Trophoblast cell (in vitro differentiated cells and primary cell): ENCODE measurements around the gene CNIH3.

Experiments
- DNase-seq, 2 donors: peaks; one replicate each; pipeline ENCODE4 v3.0.0-alpha.2; 2016
- H2AFZ ChIP-seq: 2 replicates; pipeline ENCODE4 v1.6.1; 2013; ENCODE audit warnings: low read length, moderate library complexity, mild to moderate bottlenecking; ENCODE audit not compliant: insufficient read depth, poor library complexity
- H2AK5ac ChIP-seq: 2 replicates; pipeline ENCODE4 v1.6.1; 2013; ENCODE audit warnings: mild to moderate bottlenecking, low read length
- H2BK120ac ChIP-seq: 2 replicates; pipeline ENCODE4 v1.6.1; 2013; ENCODE audit warnings: low read length, mild to moderate bottlenecking, moderate library complexity; ENCODE audit not compliant: insufficient read depth, poor library complexity
- H2BK12ac ChIP-seq: 2 replicates; pipeline ENCODE4 v1.6.1; 2013; ENCODE audit warnings: mild to moderate bottlenecking, low read length, moderate library complexity
- H2BK5ac ChIP-seq: 2 replicates; pipeline ENCODE4 v1.6.1; 2013; ENCODE audit warnings: low read length, low read depth, moderate library complexity, mild to moderate bottlenecking; ENCODE audit not compliant: poor library complexity
- H3K14ac ChIP-seq: 2 replicates; pipeline ENCODE4 v1.6.1; 2013; ENCODE audit warnings: mild to moderate bottlenecking, low read length
- H3K18ac ChIP-seq: 2 replicates; pipeline ENCODE4 v1.6.1; 2013; ENCODE audit warnings: mild to moderate bottlenecking, low read length
- H3K23ac ChIP-seq: 2 replicates; pipeline ENCODE4 v1.6.1; 2013; ENCODE audit warnings: low read length
- H3K27ac ChIP-seq: 2 replicates; pipeline ENCODE4 v1.5.1; 2013; ENCODE audit warnings: low read depth, mild to moderate bottlenecking, inconsistent platforms, low read length, moderate library complexity
- H3K27me3 ChIP-seq: 2 replicates; pipeline ENCODE4 v1.6.1; 2013; ENCODE audit warnings: inconsistent platforms, mild to moderate bottlenecking, low read length, moderate library complexity; ENCODE audit not compliant: insufficient read depth
- H3K36me3 ChIP-seq, 2 experiments: 1 replicate in 1 of 2; 2 replicates in 1 of 2; pipeline ENCODE4 v1.6.1; 2013; ENCODE audit warnings: low read length in 2 of 2, mild to moderate bottlenecking in 2 of 2, moderate library complexity in 1 of 2; ENCODE audit not compliant: insufficient read depth in 2 of 2, control insufficient read depth in 1 of 2
- H3K4ac ChIP-seq: 2 replicates; pipeline ENCODE4 v1.6.1; 2013; ENCODE audit warnings: low read depth, mild to moderate bottlenecking, low read length, moderate library complexity
- H3K4me1 ChIP-seq, 2 experiments: 1 replicate in 1 of 2; 2 replicates in 1 of 2; pipeline ENCODE4 v1.6.1; 2013; ENCODE audit warnings: low read length in 2 of 2, mild to moderate bottlenecking in 2 of 2, moderate library complexity in 1 of 2; ENCODE audit not compliant: insufficient read depth in 2 of 2, control insufficient read depth in 1 of 2
- H3K4me2 ChIP-seq: 2 replicates; pipeline ENCODE4 v1.6.1; 2013; ENCODE audit warnings: inconsistent platforms, mild to moderate bottlenecking, low read length, moderate library complexity
- H3K4me3 ChIP-seq: 2 replicates; pipeline ENCODE4 v1.5.1; 2013; ENCODE audit warnings: mild to moderate bottlenecking, low read depth, low read length, inconsistent platforms
- H3K79me1 ChIP-seq: one replicate; pipeline ENCODE4 v1.6.1; 2013; ENCODE audit warnings: low read length
- H3K79me2 ChIP-seq: 2 replicates; pipeline ENCODE4 v1.6.1; 2013; ENCODE audit warnings: low read length, mild to moderate bottlenecking; ENCODE audit not compliant: control insufficient read depth, insufficient read depth, poor library complexity
- H3K9ac ChIP-seq: 2 replicates; pipeline ENCODE4 v1.6.1; 2013; ENCODE audit warnings: mild to moderate bottlenecking, low read length
- H3K9me3 ChIP-seq: 2 replicates; pipeline ENCODE4 v1.6.1; 2013; ENCODE audit warnings: low read depth, mild to moderate bottlenecking, control low read depth, inconsistent platforms, low read length; ENCODE audit not compliant: insufficient read depth
- H4K12ac ChIP-seq: 2 replicates; pipeline ENCODE4 v1.6.1; 2013; ENCODE audit warnings: low read depth, mild to moderate bottlenecking, low read length, moderate library complexity
- H4K8ac ChIP-seq: 2 replicates; pipeline ENCODE4 v1.6.1; 2013; ENCODE audit warnings: low read depth, mild to moderate bottlenecking, low read length, moderate library complexity
- H4K91ac ChIP-seq: one replicate; pipeline ENCODE4 v1.6.1; 2013; ENCODE audit warnings: low read depth, mild to moderate bottlenecking, low read length, moderate library complexity
- WGBS: extraction: QIAGEN DNeasy Blood & Tissue Kit; methylation state at CpG from one replicate; pipeline ENCODE4 v1.1.7; 2013; ENCODE audit warnings: missing lambda C conversion rate; ENCODE audit not compliant: insufficient read length, insufficient coverage; ENCODE audit errors: extremely low coverage; 5-methylcytosine and 5-hydroxymethylcytosine counted together

Gene CNIH3

GRCh38 chr1:224591326-224591725 is 24.8 kb upstream of the CNIH3 start:
- Histone ChIP-seq H4K12ac (no peak overlapping the region), H3K4me2 (no peak overlapping the region), H3K79me2 (no peaks in the 10 kb centered on the region), H3K9me3 (no peaks in the 10 kb centered on the region), H4K91ac (no peak overlapping the region), H3K27me3 (no peaks in the 10 kb centered on the region), H3K4me1 (no peaks in the 10 kb centered on the region), H3K14ac (no peak overlapping the region), H3K79me1 (no peaks in the 10 kb centered on the region), H3K9ac (no peak overlapping the region), H3K27ac (no peak overlapping the region), H4K8ac (no peak overlapping the region), H3K4ac (no peak overlapping the region), H2AK5ac (no peak overlapping the region), H3K36me3 (no peaks in the 10 kb centered on the region), H3K23ac (no peak overlapping the region), H2BK5ac (no peak overlapping the region), H2BK120ac (no peak overlapping the region), H2BK12ac (no peak overlapping the region), H2AFZ (no peak overlapping the region), H3K18ac (no peak overlapping the region), H3K4me3 (no peak overlapping the region)
- DNase-seq: no peak
- WGBS: no CpG with 5 or more reads among the region's 1 CpG

GRCh38 chr1:224592636-224593582 is 23.2 kb upstream of the CNIH3 start:
- no peaks in the 10 kb centered on the region for H3K27me3 ChIP-seq
- H4K12ac ChIP-seq: no peak overlapping the region
- no CpG with 5 or more reads among the region's 6 CpGs for WGBS
- no peak overlapping the region for H3K23ac ChIP-seq
- H2BK12ac ChIP-seq: no peak overlapping the region
- no peaks in the 10 kb centered on the region for H3K9me3 ChIP-seq
- no peaks in the 10 kb centered on the region for H3K36me3 ChIP-seq
- H3K9ac ChIP-seq: no peak overlapping the region
- H3K4me2 ChIP-seq: no peak overlapping the region
- no peak overlapping the region for H3K27ac ChIP-seq
- no peak overlapping the region for H2BK5ac ChIP-seq
- no peak overlapping the region for H4K91ac ChIP-seq
- H4K8ac ChIP-seq: no peak overlapping the region
- H2BK120ac ChIP-seq: no peak overlapping the region
- no peak for DNase-seq
- no peak overlapping the region for H3K4ac ChIP-seq
- no peak overlapping the region for H2AFZ ChIP-seq
- no peaks in the 10 kb centered on the region for H3K4me1 ChIP-seq
- H3K14ac ChIP-seq: no peak overlapping the region
- H3K4me3 ChIP-seq: no peak overlapping the region
- H3K18ac ChIP-seq: no peak overlapping the region
- no peaks in the 10 kb centered on the region for H3K79me1 ChIP-seq
- H2AK5ac ChIP-seq: no peak overlapping the region
- H3K79me2 ChIP-seq: no peaks in the 10 kb centered on the region

DNA sequence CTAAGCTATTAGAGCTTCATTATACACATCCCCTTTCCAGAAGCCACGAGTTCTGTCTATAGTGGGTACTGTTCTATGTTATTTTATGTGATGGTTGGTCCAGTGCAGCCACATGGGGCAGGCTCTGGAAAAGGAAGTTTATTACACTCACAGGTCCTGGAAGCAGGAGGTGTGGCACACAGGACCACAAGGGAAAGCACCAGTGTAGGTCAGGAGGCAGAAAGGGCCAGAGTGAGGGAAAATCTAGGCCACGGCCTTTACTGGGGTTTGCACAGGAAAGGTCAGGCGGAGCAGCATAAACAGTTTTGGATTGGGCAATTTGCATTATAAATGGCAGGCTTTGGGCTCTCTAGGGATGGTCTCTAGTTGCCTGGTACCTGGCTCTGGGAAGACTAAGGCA is 21.8 kb upstream of the CNIH3 start:
- H3K4ac ChIP-seq: no peak overlapping the region
- no peaks in the 10 kb centered on the region for H3K79me2 ChIP-seq
- H3K14ac ChIP-seq: no peak overlapping the region
- H2BK120ac ChIP-seq: no peak overlapping the region
- no CpG with 5 or more reads among the region's 3 CpGs for WGBS
- no peak overlapping the region for H3K23ac ChIP-seq
- no peak overlapping the region for H3K9ac ChIP-seq
- no peaks in the 10 kb centered on the region for H3K36me3 ChIP-seq
- H4K8ac ChIP-seq: no peak overlapping the region
- no peak overlapping the region for H2BK12ac ChIP-seq
- no peak overlapping the region for H2AK5ac ChIP-seq
- H4K91ac ChIP-seq: no peak overlapping the region
- no peak for DNase-seq
- H2BK5ac ChIP-seq: no peak overlapping the region
- no peaks in the 10 kb centered on the region for H3K4me1 ChIP-seq
- no peaks in the 10 kb centered on the region for H3K9me3 ChIP-seq
- H4K12ac ChIP-seq: no peak overlapping the region
- no peak overlapping the region for H2AFZ ChIP-seq
- H3K18ac ChIP-seq: no peak overlapping the region
- H3K27ac ChIP-seq: no peak overlapping the region
- no peaks in the 10 kb centered on the region for H3K79me1 ChIP-seq
- no peak overlapping the region for H3K4me2 ChIP-seq
- H3K27me3 ChIP-seq: no peaks in the 10 kb centered on the region
- H3K4me3 ChIP-seq: peak overlapping the region; percentile 6

GRCh38 chr1:224594851-224595250 is 21.3 kb upstream of the CNIH3 start:
- no peak for DNase-seq
- Histone ChIP-seq H3K4ac (no peak overlapping the region), H3K14ac (no peak overlapping the region), H4K91ac (no peak overlapping the region), H3K4me2 (no peak overlapping the region), H3K36me3 (no peaks in the 10 kb centered on the region), H4K12ac (no peak overlapping the region), H3K9me3 (no peaks in the 10 kb centered on the region), H3K27ac (no peak overlapping the region), H2BK5ac (no peak overlapping the region), H2AFZ (no peak overlapping the region), H3K79me1 (no peaks in the 10 kb centered on the region), H3K9ac (no peak overlapping the region), H2AK5ac (no peak overlapping the region), H4K8ac (no peak overlapping the region), H3K79me2 (no peaks in the 10 kb centered on the region), H3K4me1 (no peaks in the 10 kb centered on the region), H3K27me3 (no peaks in the 10 kb centered on the region), H3K4me3 (no peak overlapping the region), H2BK120ac (no peak overlapping the region), H3K18ac (no peak overlapping the region), H2BK12ac (no peak overlapping the region), H3K23ac (no peak overlapping the region)
